ENCODE measurements around the gene EIF1B.
"Not testable (repeated sequence)": the region's sequence is repeated elsewhere in the genome, so short reads cannot be mapped to it uniquely, and the experiment has no call there.

EIF1B gene

DNA sequence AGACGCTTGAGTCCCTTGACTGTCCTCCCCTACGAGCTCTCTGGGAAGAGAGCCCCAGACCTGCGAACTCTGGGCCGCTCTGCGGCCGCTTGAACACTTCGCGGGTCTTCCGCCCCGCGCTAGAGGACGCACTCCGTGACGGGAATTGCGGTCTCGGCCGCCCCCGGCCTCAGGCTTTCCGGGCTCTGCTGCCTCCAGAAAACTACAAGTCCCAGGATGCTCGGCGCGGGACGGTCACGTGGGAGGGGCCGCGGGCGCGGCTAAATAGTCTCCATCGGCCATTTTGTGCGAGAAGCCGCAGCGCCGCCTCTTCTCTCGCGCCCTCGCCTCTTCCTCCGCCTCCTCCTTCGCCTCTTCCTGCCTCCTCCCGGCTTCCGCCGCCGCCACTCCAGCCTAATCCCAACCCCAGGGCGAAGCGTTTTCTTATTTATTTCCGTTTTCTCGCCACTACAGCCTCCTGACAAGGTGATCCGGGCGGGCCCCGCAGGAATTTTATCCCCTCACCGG lies at the start of gene EIF1B:
TSS of gene EIF1B (plus strand) at position 290 of the 507 bp plus-strand sequence. CDS start 235 bp downstream, outside the sequence.
- peak; percentile 77 for DNase-seq (ENCODE audit: low spot score)

- no peak for DNase-seq (ENCODE audit: low spot score)
Measured at GRCh38 chr3:40262331-40262730, 47.2 kb upstream of the EIF1B start.

GRCh38 chr3:40264451-40264850 lies 45.1 kb upstream of the EIF1B start:
- DNase-seq (ENCODE audit: low spot score) = no peak

GRCh38 chr3:40265181-40265580 lies 44.3 kb upstream of the EIF1B start:
- DNase-seq (ENCODE audit: low spot score) = no peak

- no peak for DNase-seq (ENCODE audit: low spot score)
Measured at GRCh38 chr3:40267937-40268724, 41.4 kb upstream of the EIF1B start.

- DNase-seq (ENCODE audit: low spot score) = no peak
Measured at GRCh38 chr3:40268802-40269524, 40.5 kb upstream of the EIF1B start.

DNA sequence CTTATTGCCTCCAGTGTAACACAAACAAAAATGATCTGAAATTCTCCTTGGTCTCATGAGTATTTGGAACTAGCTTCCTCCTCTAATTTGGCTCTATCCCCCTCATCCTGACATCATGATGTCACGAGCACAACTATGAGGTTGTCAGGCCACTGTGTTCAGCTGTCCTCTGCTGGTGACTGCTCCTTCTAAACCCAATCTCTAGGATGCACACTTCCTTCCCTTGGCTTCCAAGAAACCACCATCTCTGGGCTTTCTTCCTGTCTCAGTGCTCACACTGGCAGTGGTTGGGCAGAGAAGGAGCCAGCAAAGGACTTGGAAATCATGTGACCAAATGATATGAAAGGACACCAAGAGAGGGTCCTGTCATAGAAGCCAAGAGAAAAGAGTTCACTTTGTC lies 30.7 kb upstream of the EIF1B start:
- no peak for DNase-seq (ENCODE audit: low spot score)

- no peak for DNase-seq (ENCODE audit: low spot score)
Measured at GRCh38 chr3:40281995-40282394, 27.5 kb upstream of the EIF1B start.

GRCh38 chr3:40283057-40283456 lies 26.4 kb upstream of the EIF1B start:
- not testable (repeated sequence) for DNase-seq (ENCODE audit: low spot score)

- DNase-seq (ENCODE audit: low spot score) = no peak
Measured at GRCh38 chr3:40287248-40287647, 22.3 kb upstream of the EIF1B start.

- DNase-seq (ENCODE audit: low spot score) = no peak
Measured at GRCh38 chr3:40290396-40290795, 19.1 kb upstream of the EIF1B start.

GRCh38 chr3:40291471-40291870 lies 18.0 kb upstream of the EIF1B start:
- no peak for DNase-seq (ENCODE audit: low spot score)

DNA sequence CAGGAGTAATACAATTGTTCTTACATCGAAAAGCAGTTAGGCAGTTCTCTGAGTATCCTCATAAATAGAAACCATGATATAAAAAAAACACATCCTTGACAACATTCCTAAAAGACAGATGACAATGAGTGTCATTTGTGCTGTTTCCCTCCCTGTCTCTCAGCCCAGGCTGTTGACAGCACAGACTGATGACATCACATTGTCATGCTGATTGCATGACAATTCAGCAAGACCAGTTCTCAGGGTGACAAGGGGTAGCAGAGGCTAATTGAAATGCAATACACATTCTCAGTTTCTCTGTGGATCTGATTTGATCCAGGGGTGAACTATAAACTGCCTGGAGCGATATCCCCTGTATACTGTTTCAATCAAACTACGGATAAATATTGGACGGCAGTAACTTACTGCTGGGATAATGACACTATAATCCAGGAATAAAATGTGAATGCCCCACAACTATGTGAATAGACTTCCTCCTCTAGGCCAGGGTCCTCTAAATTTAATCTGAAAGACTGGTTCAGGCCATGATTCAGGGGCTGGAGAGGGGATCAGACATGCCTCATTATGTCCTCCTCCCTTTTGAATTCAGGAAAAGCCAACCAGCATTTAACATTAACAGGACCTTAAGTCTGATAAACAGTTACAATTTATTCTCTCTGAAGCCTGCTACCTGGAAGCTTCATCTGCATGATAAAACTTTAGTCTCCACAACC lies 16.7 kb upstream of the EIF1B start:
- DNase-seq (ENCODE audit: low spot score) = no peak

DNA sequence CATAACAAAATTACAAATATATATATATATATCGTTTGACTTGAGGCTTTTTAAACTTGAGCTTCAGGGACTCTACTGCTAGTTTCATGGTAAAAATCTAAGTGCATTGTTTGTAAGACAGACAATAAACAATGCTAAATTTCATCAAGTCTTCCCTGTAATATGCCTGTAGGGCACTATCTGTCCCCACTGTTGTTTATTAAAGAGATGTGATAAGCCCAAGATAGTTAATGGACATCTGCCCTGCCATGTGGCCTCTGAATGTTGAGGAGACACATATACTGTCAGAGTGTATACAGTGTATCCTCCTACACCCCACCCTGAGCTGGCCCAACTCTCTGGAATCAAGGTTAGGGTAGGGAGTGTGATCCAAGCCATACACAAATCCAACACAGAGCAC lies 15.1 kb upstream of the EIF1B start:
- DNase-seq (ENCODE audit: low spot score) = no peak

- DNase-seq (ENCODE audit: low spot score) = no peak
Measured at GRCh38 chr3:40298075-40298474, 11.4 kb upstream of the EIF1B start.

DNA sequence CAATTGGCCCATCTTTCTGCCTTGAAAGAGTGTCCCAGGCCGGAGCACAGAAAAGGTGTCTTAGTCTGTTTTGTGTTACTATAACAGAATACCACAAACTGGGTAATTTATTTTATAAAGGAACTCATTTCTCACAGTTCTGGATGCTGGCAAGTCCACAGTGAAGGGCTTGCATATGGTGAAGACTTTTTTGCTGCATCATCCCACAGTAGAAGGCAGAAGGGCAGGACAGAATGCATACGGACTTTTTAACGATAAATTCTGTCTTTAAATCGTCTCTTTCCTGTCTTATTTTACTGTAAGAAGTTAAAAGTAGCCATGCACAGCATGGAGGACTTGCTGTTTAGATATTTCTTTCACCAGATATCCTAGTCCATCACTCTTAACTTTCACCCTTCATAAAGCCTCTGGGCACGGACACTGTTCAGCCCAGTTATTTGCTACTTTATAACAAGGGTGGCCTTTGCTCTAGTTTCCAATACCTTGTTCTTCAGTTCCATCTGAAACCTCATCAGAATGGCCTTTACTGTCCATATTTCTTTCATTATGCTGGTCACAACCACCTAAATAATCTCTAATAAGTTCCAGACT lies 10.3 kb upstream of the EIF1B start:
- DNase-seq (ENCODE audit: low spot score) = no peak

GRCh38 chr3:40299721-40300335 lies 9.7 kb upstream of the EIF1B start:
- no peak for DNase-seq (ENCODE audit: low spot score)

DNA sequence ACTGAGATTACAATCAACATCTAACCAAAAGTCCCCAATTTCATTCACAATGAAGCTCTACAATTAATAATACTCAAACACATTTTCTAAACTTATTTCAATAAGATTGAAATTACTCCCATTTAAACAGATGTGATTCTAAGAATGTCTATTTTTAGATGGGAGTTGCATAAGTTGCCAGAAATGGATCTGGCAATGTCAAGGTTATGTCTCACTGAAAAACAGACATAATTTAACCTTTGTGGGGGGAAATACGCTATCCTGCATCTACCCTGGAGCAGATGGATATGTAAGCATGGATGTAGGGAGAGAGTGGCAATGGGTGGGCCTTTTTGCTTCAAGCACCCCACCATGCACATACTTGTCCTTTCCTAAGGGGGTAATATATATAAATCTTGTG lies 6.7 kb upstream of the EIF1B start:
- no peak for DNase-seq (ENCODE audit: low spot score)

GRCh38 chr3:40304352-40304751 lies 5.2 kb upstream of the EIF1B start:
- DNase-seq (ENCODE audit: low spot score) = no peak

DNA sequence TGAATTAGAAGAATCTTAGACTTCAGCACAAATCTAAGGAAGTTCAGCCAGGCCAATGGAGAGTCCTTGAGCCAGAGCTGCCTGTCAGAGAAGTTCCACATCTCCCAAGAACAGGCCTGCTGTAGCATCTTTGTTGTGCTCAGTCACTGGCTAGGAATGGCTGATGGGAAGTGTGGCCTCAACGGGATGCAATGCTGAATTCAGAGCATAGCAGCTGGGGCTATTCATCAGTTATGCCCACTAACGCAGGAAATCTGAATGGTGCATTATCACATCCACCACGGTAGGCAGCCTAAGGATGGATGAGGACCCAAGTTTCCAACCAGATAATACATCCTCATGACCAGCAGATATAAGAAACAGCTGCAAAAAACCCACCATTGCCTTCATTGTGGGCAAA lies 3.2 kb upstream of the EIF1B start:
- no peak for DNase-seq (ENCODE audit: low spot score)

DNA sequence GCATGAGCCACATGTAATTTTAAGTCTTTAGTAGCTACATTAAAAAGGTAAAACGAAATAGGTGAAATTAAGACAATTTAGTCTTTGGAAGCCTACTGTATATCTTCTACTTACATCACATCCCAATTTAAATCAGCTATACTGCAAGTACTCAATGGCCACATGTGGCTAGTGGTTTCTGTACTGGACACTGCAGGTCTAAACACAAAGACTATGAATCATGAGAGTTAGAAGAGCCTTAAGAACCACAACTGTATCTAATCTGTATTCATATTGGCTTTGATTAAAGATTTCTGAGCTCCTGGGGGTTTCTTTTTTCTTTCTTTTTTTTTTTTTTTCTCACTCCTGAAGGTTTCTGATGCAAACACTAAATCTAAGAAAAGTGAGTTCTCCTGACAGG lies 2.3 kb upstream of the EIF1B start:
- DNase-seq (ENCODE audit: low spot score) = no peak
